Breast epithelium (tissue), 3 donors: ENCODE results near the gene PNPLA8.

ENCODE experiments used
- POLR2A ChIP-seq: fragments of 450-650 bp; IDR thresholded peaks from one replicate; pipeline ENCODE4 v1.6.1; 2016; ENCODE audit warnings: antibody characterized with exemption, mild to moderate bottlenecking, moderate library complexity
- TF ChIP-seq, protein P1 (sequence below), 3 donors: fragments of 450-650 bp; IDR thresholded peaks; one replicate each; pipeline ENCODE4 v1.5.1; 2016 to 2017; ENCODE audit warnings: antibody characterized with exemption in 3 of 3, mild to moderate bottlenecking in 3 of 3, moderate library complexity in 3 of 3

- no peak for TF ChIP-seq POLR2A
- TF ChIP-seq, protein P1, sequence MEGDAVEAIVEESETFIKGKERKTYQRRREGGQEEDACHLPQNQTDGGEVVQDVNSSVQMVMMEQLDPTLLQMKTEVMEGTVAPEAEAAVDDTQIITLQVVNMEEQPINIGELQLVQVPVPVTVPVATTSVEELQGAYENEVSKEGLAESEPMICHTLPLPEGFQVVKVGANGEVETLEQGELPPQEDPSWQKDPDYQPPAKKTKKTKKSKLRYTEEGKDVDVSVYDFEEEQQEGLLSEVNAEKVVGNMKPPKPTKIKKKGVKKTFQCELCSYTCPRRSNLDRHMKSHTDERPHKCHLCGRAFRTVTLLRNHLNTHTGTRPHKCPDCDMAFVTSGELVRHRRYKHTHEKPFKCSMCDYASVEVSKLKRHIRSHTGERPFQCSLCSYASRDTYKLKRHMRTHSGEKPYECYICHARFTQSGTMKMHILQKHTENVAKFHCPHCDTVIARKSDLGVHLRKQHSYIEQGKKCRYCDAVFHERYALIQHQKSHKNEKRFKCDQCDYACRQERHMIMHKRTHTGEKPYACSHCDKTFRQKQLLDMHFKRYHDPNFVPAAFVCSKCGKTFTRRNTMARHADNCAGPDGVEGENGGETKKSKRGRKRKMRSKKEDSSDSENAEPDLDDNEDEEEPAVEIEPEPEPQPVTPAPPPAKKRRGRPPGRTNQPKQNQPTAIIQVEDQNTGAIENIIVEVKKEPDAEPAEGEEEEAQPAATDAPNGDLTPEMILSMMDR (IDR thresholded peaks at IDR 0.05) = no peak
These were observed 58.5 kb downstream of the PNPLA8 start for GRCh38 chr7:108467391-108467790.
